IPS DF 19.7 (cell line): ENCODE results near the gene PCBP3.

Experiments used
- DNase-seq: peaks from one replicate; pipeline ENCODE4 v3.0.0-alpha.2; 2013; ENCODE audit warnings: low read depth, low spot score

Gene PCBP3

GRCh38 chr21:45979141-45979631 is 335.7 kb downstream of the PCBP3 start:
- DNase-seq = no peak

GRCh38 chr21:45979651-45980050 is 336.1 kb downstream of the PCBP3 start:
- DNase-seq = no peak

GRCh38 chr21:45980271-45980670 is 336.7 kb downstream of the PCBP3 start:
- no peak for DNase-seq

- no peak for DNase-seq
These were observed 337.2 kb downstream of the PCBP3 start for GRCh38 chr21:45980697-45981096.

- DNase-seq = no peak
These were observed 337.9 kb downstream of the PCBP3 start, which contains the start of gene COL6A1 for GRCh38 chr21:45981151-45982091. COL6A1 (plus strand) TSS chr21:45981770; CDS start chr21:45981851, 81 bp downstream.

- no peak for DNase-seq
These were observed 338.7 kb downstream of the PCBP3 start for GRCh38 chr21:45982092-45982757.

- DNase-seq = no peak
These were observed 339.5 kb downstream of the PCBP3 start for GRCh38 chr21:45982758-45983648.

- no peak for DNase-seq
These were observed 340.1 kb downstream of the PCBP3 start for GRCh38 chr21:45983649-45983965.

GRCh38 chr21:45983981-45984551 is 340.5 kb downstream of the PCBP3 start:
- DNase-seq = no peak

- no peak for DNase-seq
These were observed 341.1 kb downstream of the PCBP3 start for GRCh38 chr21:45984584-45985095.

- no peak for DNase-seq
These were observed 342.2 kb downstream of the PCBP3 start for GRCh38 chr21:45985471-45986315.

- no peak for DNase-seq
These were observed 343.0 kb downstream of the PCBP3 start for GRCh38 chr21:45986316-45987051.

GRCh38 chr21:45987121-45987711 is 343.7 kb downstream of the PCBP3 start:
- no peak for DNase-seq

- DNase-seq = no peak
These were observed 345.1 kb downstream of the PCBP3 start for GRCh38 chr21:45988366-45989347.

GRCh38 chr21:45989355-45990048 is 346.0 kb downstream of the PCBP3 start:
- DNase-seq = no peak

- no peak for DNase-seq
These were observed 346.7 kb downstream of the PCBP3 start for GRCh38 chr21:45990049-45990711.
